ENCODE results near the gene FLACC1. TPM values are rescaled to one million over a fixed set of nuclear protein-coding genes. Genes with fewer than 3 reads are reported as not detected.

The FLACC1 gene
- total and polyA plus RNA-seq, 7 donors = 0.69 to 1.6 (median 1.2) TPM; not detected in 1

DNA sequence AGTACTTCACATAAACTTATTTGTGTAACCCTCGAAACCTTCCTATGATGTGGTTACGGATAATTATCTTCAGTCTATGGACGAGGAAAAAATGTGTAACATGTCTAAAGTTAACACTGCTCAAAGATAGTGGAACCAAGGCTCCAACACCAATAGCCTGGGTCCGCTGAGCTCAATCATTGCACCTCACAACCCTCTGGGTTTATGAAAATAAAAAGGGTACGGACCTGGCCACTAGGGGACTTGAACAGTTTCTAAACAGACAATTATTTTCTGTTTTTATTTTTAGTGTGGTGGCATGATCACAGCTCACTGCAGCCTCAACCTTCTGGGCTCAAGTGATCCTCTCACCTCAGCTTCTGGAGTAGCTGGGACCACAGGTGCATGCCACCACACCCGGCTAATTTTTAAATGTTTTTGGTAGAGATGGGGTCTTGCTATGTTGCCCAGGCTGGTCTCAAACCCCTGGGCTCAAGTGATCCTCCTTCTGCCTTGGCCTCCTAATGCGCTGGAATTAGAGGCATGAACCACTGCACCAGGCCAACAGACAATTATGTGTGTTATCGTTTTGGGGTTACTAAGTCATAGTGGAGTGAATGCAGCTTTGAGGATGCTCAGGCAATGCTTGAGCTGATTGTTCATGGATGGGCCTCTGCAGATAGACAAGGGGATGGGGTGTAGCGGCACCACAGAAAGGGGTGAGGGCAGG, 86.7 kb downstream of the FLACC1 start:
- Histone ChIP-seq H3K27ac (no peak overlapping the region), H3K36me3 (peaks cover 0 to 44% (median 4%) of the 10 kb centered on the region in 4 donors), H3K4me3 (no peak overlapping the region), H3K27me3 (no peaks in the 10 kb centered on the region), H3K4me1 (no peaks in the 10 kb centered on the region), H3K9me3 (no peaks in the 10 kb centered on the region)
- WGBS, 2 donors = 86 to 89% methylated on average over 9 of the region's 9 CpGs
- TF ChIP-seq, protein P1, sequence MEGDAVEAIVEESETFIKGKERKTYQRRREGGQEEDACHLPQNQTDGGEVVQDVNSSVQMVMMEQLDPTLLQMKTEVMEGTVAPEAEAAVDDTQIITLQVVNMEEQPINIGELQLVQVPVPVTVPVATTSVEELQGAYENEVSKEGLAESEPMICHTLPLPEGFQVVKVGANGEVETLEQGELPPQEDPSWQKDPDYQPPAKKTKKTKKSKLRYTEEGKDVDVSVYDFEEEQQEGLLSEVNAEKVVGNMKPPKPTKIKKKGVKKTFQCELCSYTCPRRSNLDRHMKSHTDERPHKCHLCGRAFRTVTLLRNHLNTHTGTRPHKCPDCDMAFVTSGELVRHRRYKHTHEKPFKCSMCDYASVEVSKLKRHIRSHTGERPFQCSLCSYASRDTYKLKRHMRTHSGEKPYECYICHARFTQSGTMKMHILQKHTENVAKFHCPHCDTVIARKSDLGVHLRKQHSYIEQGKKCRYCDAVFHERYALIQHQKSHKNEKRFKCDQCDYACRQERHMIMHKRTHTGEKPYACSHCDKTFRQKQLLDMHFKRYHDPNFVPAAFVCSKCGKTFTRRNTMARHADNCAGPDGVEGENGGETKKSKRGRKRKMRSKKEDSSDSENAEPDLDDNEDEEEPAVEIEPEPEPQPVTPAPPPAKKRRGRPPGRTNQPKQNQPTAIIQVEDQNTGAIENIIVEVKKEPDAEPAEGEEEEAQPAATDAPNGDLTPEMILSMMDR (IDR thresholded peaks at IDR 0.05) = no peak
- TF ChIP-seq EP300 (IDR thresholded peaks at IDR 0.05) (no peak), POLR2A (IDR thresholded peaks at IDR 0.05) (no peak), POLR2AphosphoS5 (IDR thresholded peaks at IDR 0.05) (no peak)
- no peak for DNase-seq
- intact Hi-C loops (cut with DNase I) = no loop called here

DNA sequence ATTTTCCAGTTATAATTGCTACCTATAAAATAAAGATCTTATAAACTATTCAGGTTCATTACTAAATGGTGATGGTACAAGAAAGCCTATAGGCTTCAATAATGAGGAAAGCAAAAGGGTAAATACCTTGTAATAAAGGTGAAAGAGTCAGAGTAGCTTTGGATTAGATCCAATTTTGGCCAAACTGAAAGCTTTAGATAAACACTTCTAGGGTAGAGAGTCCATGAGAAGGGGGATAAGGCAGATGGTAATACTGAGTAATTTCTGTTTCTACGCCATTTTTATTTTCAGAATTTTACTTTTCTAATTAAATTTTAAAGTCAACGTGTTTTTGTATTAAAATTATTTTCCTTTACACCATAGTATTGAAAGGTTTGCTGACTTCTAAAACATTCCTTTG, 87.4 kb downstream of the FLACC1 start:
- H3K36me3 ChIP-seq = peaks cover 0 to 37% (median 3%) of the 10 kb centered on the region in 4 donors
- H3K27me3 ChIP-seq = no peaks in the 10 kb centered on the region
- H3K4me1 ChIP-seq = no peaks in the 10 kb centered on the region
- H3K27ac ChIP-seq = no peak overlapping the region
- whole genome bisulfite sequencing, 2 donors = 94 to 99% methylated on average over 2 of the region's 2 CpGs
- DNase-seq = no peak
- no peak overlapping the region for H3K4me3 ChIP-seq
- intact Hi-C loops (cut with DNase I) = no loop called here
- no peak for TF ChIP-seq POLR2A (IDR thresholded peaks at IDR 0.05)
- TF ChIP-seq, protein P1 (IDR thresholded peaks at IDR 0.05) = no peak
- no peak for TF ChIP-seq EP300 (IDR thresholded peaks at IDR 0.05)
- no peak for TF ChIP-seq POLR2AphosphoS5 (IDR thresholded peaks at IDR 0.05)
- no peaks in the 10 kb centered on the region for H3K9me3 ChIP-seq

DNA sequence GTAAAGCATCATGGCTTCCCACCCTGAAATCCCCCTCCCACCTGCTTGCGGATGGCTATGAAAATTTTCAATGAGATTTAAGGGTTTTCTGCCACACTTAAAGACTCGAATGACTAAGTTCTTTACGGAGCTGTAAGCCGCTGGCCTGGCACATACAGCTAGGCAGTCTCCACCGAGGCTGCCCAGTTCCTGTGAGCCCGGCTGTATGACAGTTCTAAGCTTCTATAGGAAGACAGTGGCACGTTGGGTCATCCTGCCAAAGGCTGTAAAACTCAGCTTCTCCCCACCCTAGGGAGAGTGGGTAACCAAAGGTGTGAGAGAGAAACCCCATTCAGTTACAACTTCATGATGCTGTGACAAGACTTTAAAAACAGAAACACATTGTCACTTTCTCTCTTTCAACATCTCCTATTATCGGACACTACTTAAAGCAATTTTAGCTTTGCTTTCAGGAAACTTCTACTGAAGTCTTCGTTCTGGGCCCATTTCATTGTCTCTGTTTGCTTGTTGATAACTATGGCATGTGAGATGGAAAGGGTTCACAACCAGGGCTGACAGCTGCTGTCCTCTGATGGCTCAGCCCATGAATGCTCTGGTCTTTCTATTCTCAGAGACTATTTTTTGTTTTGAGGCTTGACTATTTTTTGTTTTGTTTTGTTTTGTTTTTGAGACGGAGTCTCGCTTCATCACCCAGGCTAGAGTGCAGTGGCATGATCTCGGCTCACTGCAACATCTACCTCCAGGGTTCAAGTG, 89.7 kb downstream of the FLACC1 start:
- no peaks in the 10 kb centered on the region for H3K27me3 ChIP-seq
- no peak for DNase-seq
- intact Hi-C loops (cut with DNase I) = no loop called here
- H3K4me3 ChIP-seq = no peak overlapping the region
- no peak for TF ChIP-seq EP300 (IDR thresholded peaks at IDR 0.05)
- TF ChIP-seq, protein P1 (IDR thresholded peaks at IDR 0.05) = no peak
- no peak for TF ChIP-seq POLR2A (IDR thresholded peaks at IDR 0.05)
- no peak for TF ChIP-seq POLR2AphosphoS5 (IDR thresholded peaks at IDR 0.05)
- no peaks in the 10 kb centered on the region for H3K9me3 ChIP-seq
- no peak overlapping the region for H3K27ac ChIP-seq
- H3K36me3 ChIP-seq = peaks cover 0 to 14% (median 3%) of the 10 kb centered on the region in 4 donors
- H3K4me1 ChIP-seq = no peaks in the 10 kb centered on the region
- 87 to 89% methylated on average over 12 of the region's 12 CpGs for WGBS, 2 donors

DNA sequence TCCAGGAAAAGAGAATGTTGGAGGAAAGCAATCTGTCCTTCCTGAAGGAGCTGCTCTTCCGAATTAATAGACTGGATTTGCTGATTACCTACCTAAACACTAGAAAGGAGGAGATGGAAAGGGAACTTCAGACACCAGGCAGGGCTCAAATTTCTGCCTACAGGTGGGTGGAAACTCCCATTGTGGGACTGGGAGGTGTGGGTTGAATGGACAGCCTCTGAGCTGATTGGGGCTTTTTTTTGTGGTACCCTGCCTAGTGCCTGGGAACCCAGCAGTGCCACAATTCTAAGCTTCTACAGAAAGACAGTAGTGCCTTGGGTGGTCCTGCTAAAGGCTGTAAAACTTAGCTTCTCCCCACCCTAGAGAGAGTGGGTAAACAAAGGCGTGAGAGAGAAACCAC, 90.5 kb downstream of the FLACC1 start:
- H3K4me3 ChIP-seq = no peak overlapping the region
- no peaks in the 10 kb centered on the region for H3K4me1 ChIP-seq
- DNase-seq = no peak
- no peak overlapping the region for H3K27ac ChIP-seq
- WGBS, 2 donors = 86 to 87% methylated on average over 2 of the region's 2 CpGs
- peaks cover 0 to 13% (median 3%) of the 10 kb centered on the region in 4 donors for H3K36me3 ChIP-seq
- no peaks in the 10 kb centered on the region for H3K27me3 ChIP-seq
- TF ChIP-seq POLR2A (IDR thresholded peaks at IDR 0.05) (no peak), POLR2AphosphoS5 (IDR thresholded peaks at IDR 0.05) (no peak), EP300 (IDR thresholded peaks at IDR 0.05) (no peak)
- TF ChIP-seq, protein P1 (IDR thresholded peaks at IDR 0.05) = no peak
- no peaks in the 10 kb centered on the region for H3K9me3 ChIP-seq
- intact Hi-C loops (cut with DNase I) = no loop called here
